Neutrophil (primary cell): ENCODE results near the gene CPD.
A peak's percentile ranks its signal among the peaks of the same experiment; 100 is the strongest.

Experiments
- H3K27ac ChIP-seq: fragments of 200-600 bp; sonication (generic); 2 replicates; pipeline ENCODE4 v1.5.1; 2016; ENCODE audit warnings: mild to moderate bottlenecking, moderate library complexity
- H3K27me3 ChIP-seq: fragments of 200-600 bp; sonication (generic); 2 replicates; pipeline ENCODE4 v1.6.0; 2016; ENCODE audit warnings: mild to moderate bottlenecking
- H3K36me3 ChIP-seq: fragments of 200-600 bp; sonication (generic); 2 replicates; pipeline ENCODE4 v1.5.1; 2017
- H3K4me1 ChIP-seq, 2 experiments: fragments of 200-600 bp in 1 of 2; sonication (generic) in 1 of 2; 1 replicate in 1 of 2; 2 replicates in 1 of 2; pipeline versions ENCODE4 v1.5.1 to v1.6.1; 2013 to 2016; ENCODE audit warnings: low read depth in 1 of 2, low read length in 1 of 2, mild to moderate bottlenecking in 1 of 2, moderate library complexity in 1 of 2; ENCODE audit not compliant: control insufficient read depth in 1 of 2, insufficient read depth in 1 of 2
- H3K4me3 ChIP-seq, 2 experiments: fragments of 200-600 bp in 1 of 2; sonication (generic) in 1 of 2; 1 replicate in 1 of 2; 2 replicates in 1 of 2; pipeline ENCODE4 v1.5.1; 2013 to 2016; ENCODE audit warnings: low read depth in 1 of 2, low read length in 1 of 2, mild to moderate bottlenecking in 1 of 2, moderate library complexity in 1 of 2
- H3K9me3 ChIP-seq: fragments of 200-600 bp; sonication (generic); 2 replicates; pipeline ENCODE4 v1.5.1; 2016
- CTCF ChIP-seq: fragments of 200-600 bp; sonication (generic); IDR thresholded peaks from 2 replicates; pipeline ENCODE4 v1.5.1; 2016; ENCODE audit warnings: antibody characterized with exemption

Gene CPD

DNA sequence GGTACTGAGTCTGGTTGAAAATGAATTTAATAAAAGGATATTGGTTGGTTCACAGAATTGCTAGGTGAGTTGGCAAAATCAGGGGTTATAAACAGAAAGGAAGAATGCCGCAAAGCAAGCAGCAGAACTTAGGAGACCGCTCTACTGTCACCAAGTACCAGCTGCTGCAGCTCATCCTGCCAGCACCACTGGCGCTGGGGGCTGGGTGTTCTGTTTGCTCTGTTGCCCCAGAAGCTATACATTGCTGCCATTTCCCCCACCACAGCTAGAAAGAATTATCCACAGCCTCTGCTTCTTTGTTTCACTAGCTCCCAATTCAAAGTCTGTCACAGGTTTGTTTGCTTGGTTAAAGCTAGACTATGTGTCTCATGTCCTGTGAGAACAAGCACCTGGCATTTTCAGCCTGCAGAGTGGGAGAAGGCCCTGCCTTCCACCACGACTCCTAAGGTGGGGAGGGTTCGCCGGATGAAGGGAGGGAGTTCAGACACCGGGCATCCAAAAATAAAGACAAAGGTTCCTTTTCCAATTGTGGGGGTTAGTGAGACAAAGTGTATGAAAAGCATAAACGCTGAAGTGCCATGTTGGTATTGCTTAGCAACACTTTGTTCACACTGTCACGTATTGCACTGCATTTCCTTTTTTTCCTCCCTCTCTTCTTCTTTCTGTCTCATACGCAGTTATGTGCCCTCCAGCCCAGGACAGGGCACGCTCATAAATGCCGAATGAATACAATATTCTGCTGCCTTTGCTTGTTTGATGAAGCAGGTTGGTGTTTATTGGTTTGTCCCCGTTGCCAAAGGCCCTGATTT is 9.6 kb upstream of the CPD start:
- peak overlapping the region in 1 of 2 experiments; percentile 2 for H3K4me3 ChIP-seq
- H3K27me3 ChIP-seq: no peaks in the 10 kb centered on the region
- H3K27ac ChIP-seq: peak overlapping the region; percentile 86
- H3K4me1 ChIP-seq: peaks cover 45 to 48% of the 10 kb centered on the region in 2 experiments
- no peak for TF ChIP-seq CTCF
- no peaks in the 10 kb centered on the region for H3K9me3 ChIP-seq
- no peaks in the 10 kb centered on the region for H3K36me3 ChIP-seq

GRCh38 chr17:30369995-30370394 is 8.7 kb upstream of the CPD start:
- peaks cover 37 to 39% of the 10 kb centered on the region in 2 experiments for H3K4me1 ChIP-seq
- peak overlapping the region; percentile 86 for H3K27ac ChIP-seq
- no peak overlapping the region for H3K4me3 ChIP-seq
- no peaks in the 10 kb centered on the region for H3K27me3 ChIP-seq
- no peak for TF ChIP-seq CTCF
- no peaks in the 10 kb centered on the region for H3K9me3 ChIP-seq
- H3K36me3 ChIP-seq: no peaks in the 10 kb centered on the region

- no peaks in the 10 kb centered on the region for H3K27me3 ChIP-seq
- peak overlapping the region; percentile 54 for H3K27ac ChIP-seq
- no peaks in the 10 kb centered on the region for H3K9me3 ChIP-seq
- H3K4me1 ChIP-seq: peaks cover 34 to 35% of the 10 kb centered on the region in 2 experiments
- no peak for TF ChIP-seq CTCF
- H3K36me3 ChIP-seq: no peaks in the 10 kb centered on the region
- H3K4me3 ChIP-seq: no peak overlapping the region
Measured at GRCh38 chr17:30372755-30373154, 6.0 kb upstream of the CPD start.

- TF ChIP-seq CTCF: no peak
- H3K27me3 ChIP-seq: no peaks in the 10 kb centered on the region
- H3K27ac ChIP-seq: no peak overlapping the region
- no peaks in the 10 kb centered on the region for H3K9me3 ChIP-seq
- H3K4me1 ChIP-seq: peaks cover 20 to 30% of the 10 kb centered on the region in 2 experiments
- H3K4me3 ChIP-seq: no peak overlapping the region
- no peaks in the 10 kb centered on the region for H3K36me3 ChIP-seq
Measured at GRCh38 chr17:30375661-30376060, 3.1 kb upstream of the CPD start.

GRCh38 chr17:30376621-30377452 is 1.9 kb upstream of the CPD start:
- Histone ChIP-seq H3K4me3 (no peak overlapping the region), H3K27me3 (no peaks in the 10 kb centered on the region), H3K36me3 (no peaks in the 10 kb centered on the region), H3K9me3 (no peaks in the 10 kb centered on the region), H3K27ac (no peak overlapping the region), H3K4me1 (peaks cover 30 to 41% of the 10 kb centered on the region in 2 experiments)
- no peak for TF ChIP-seq CTCF
